Central memory CD8-positive, alpha-beta T cell (primary cell): Measurements from ENCODE around the gene AP1S2.
"Not testable (repeated sequence)": the region's sequence is repeated elsewhere in the genome, so short reads cannot be mapped to it uniquely, and the experiment has no call there.

ENCODE experiments used
- ATAC-seq: fragments of 150-1000 bp; cut with Tn5 transposase; replicated peaks from 2 replicates; pipeline ENCODE4 v1.10.0; 2022; ENCODE audit warnings: mild to moderate bottlenecking, moderate FRiP score, moderate number of reproducible peaks; ENCODE audit not compliant: poor library complexity, severe bottlenecking; ENCODE audit errors: extremely low read depth
- DNase-seq, 2 donors: peaks; one replicate each; pipeline ENCODE4 v3.0.0; 2021; ENCODE audit warnings: low spot score in 2 of 2
- H3K27ac Mint-ChIP-seq: one replicate; pipeline ENCODE4 v1.8.0; 2022; ENCODE audit warnings: low read depth, mild to moderate bottlenecking, moderate library complexity, mixed read lengths
- H3K27me3 Mint-ChIP-seq: one replicate; pipeline ENCODE4 v1.8.0; 2022; ENCODE audit warnings: mixed read lengths
- H3K36me3 Mint-ChIP-seq: one replicate; pipeline ENCODE4 v1.8.0; 2022; ENCODE audit warnings: mild to moderate bottlenecking, moderate library complexity, mixed read lengths; ENCODE audit not compliant: insufficient read depth
- H3K4me1 Mint-ChIP-seq: one replicate; pipeline ENCODE4 v1.8.0; 2022; ENCODE audit warnings: mixed read lengths
- H3K4me3 Mint-ChIP-seq: one replicate; pipeline ENCODE4 v1.8.0; 2022; ENCODE audit warnings: mild to moderate bottlenecking, moderate library complexity, mixed read lengths
- H3K9me3 Mint-ChIP-seq: one replicate; pipeline ENCODE4 v1.8.0; 2022; ENCODE audit warnings: mixed read lengths

The AP1S2 gene

GRCh38 chrX:15849555-15849954 is 5.1 kb downstream of the AP1S2 start:
- ATAC-seq (no peak), DNase-seq (no peak)
- H3K27ac Mint-ChIP-seq, result peak overlapping the region; percentile 4
- peaks cover 11% of the 10 kb centered on the region for H3K36me3 Mint-ChIP-seq
- H3K9me3 Mint-ChIP-seq, result no peaks in the 10 kb centered on the region
- no peak overlapping the region for H3K4me3 Mint-ChIP-seq
- peaks cover 14% of the 10 kb centered on the region for H3K4me1 Mint-ChIP-seq
- no peaks in the 10 kb centered on the region for H3K27me3 Mint-ChIP-seq

- Mint-ChIP-seq H3K9me3 (no peaks in the 10 kb centered on the region), H3K36me3 (peaks cover 16% of the 10 kb centered on the region)
Measured at GRCh38 chrX:15848576-15848975, 6.0 kb downstream of the AP1S2 start.

GRCh38 chrX:15843960-15844359 is 10.7 kb downstream of the AP1S2 start:
- Mint-ChIP-seq H3K27me3 (no peaks in the 10 kb centered on the region), H3K27ac (no peak overlapping the region), H3K4me1 (peaks cover 4% of the 10 kb centered on the region), H3K9me3 (no peaks in the 10 kb centered on the region), H3K36me3 (peaks cover 15% of the 10 kb centered on the region), H3K4me3 (no peak overlapping the region)
- ATAC-seq, result no peak
- DNase-seq, result no peak

More at GRCh38 chrX:15848576-15848975, 6.0 kb downstream of the AP1S2 start:
- no peak overlapping the region for H3K4me3 Mint-ChIP-seq
- ATAC-seq (no peak), DNase-seq (no peak)
- no peak overlapping the region for H3K27ac Mint-ChIP-seq
- H3K4me1 Mint-ChIP-seq, result peaks cover 17% of the 10 kb centered on the region
- H3K27me3 Mint-ChIP-seq, result no peaks in the 10 kb centered on the region

- Mint-ChIP-seq H3K4me3 (no peak overlapping the region), H3K27ac (no peak overlapping the region), H3K36me3 (peaks cover 13% of the 10 kb centered on the region), H3K9me3 (no peaks in the 10 kb centered on the region), H3K27me3 (no peaks in the 10 kb centered on the region), H3K4me1 (peaks cover 4% of the 10 kb centered on the region)
- ATAC-seq (no peak), DNase-seq (no peak)
Measured at GRCh38 chrX:15841853-15842516, 12.6 kb downstream of the AP1S2 start.

GRCh38 chrX:15838017-15838416 is 16.6 kb downstream of the AP1S2 start:
- no peak overlapping the region for H3K4me3 Mint-ChIP-seq
- H3K27me3 Mint-ChIP-seq, result no peaks in the 10 kb centered on the region
- H3K36me3 Mint-ChIP-seq, result peaks cover 6% of the 10 kb centered on the region
- H3K27ac Mint-ChIP-seq, result no peak overlapping the region
- H3K4me1 Mint-ChIP-seq, result no peaks in the 10 kb centered on the region
- H3K9me3 Mint-ChIP-seq, result no peaks in the 10 kb centered on the region
- DNase-seq, result no peak
- peak; percentile 43 for ATAC-seq

- Mint-ChIP-seq H3K4me1 (no peaks in the 10 kb centered on the region), H3K4me3 (no peak overlapping the region), H3K27ac (no peak overlapping the region), H3K36me3 (peaks cover 6% of the 10 kb centered on the region), H3K27me3 (no peaks in the 10 kb centered on the region), H3K9me3 (no peaks in the 10 kb centered on the region)
- DNase-seq (no peak), ATAC-seq (no peak)
Measured at GRCh38 chrX:15834827-15835595, 19.6 kb downstream of the AP1S2 start.

- Mint-ChIP-seq H3K27ac (no peak overlapping the region), H3K4me3 (no peak overlapping the region), H3K27me3 (no peaks in the 10 kb centered on the region), H3K9me3 (no peaks in the 10 kb centered on the region), H3K4me1 (no peaks in the 10 kb centered on the region), H3K36me3 (peaks cover 2% of the 10 kb centered on the region)
- DNase-seq (no peak), ATAC-seq (no peak)
Measured at GRCh38 chrX:15834053-15834452, 20.6 kb downstream of the AP1S2 start.

DNA sequence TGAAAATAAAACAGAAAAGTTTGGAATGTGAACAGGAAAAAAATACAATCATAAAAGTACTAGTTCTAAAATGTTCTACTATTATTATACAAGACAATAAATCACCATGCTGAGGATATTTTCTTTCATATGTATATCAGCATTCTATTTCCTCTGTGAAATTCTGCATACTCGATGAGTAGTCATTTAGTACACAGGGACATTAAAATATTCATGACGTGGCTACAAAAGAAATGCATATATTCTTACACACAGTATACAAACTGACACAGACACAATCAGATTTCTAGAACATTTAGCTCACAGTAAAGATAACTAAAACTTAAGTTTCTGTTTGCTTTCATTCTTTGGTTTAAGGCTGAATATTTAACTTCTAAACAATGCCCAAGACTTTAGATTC is 23.3 kb downstream of the AP1S2 start:
- not testable (repeated sequence) for H3K27me3 Mint-ChIP-seq, ATAC-seq, H3K4me3 Mint-ChIP-seq, H3K9me3 Mint-ChIP-seq, H3K36me3 Mint-ChIP-seq, DNase-seq, H3K4me1 Mint-ChIP-seq, H3K27ac Mint-ChIP-seq

DNA sequence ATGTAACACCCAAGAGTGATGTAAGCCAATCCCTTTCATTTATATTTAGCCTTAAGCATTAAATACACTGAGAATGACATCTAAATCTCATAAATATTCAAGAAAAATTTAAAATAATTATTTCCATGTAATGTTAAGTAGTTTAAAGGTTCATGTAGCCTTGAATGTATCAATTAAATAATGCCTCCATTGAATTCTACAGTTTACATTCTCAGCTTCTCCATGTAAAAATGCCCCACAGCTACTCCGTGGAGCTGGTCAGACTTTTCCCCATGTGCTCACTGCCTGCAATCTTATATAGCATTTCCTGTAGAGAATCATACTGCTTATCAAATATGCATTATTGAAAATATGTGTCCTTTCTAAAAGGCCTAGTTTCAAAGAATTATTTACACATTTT is 25.4 kb downstream of the AP1S2 start:
- no peak for DNase-seq
- H3K36me3 Mint-ChIP-seq, result peaks cover 10% of the 10 kb centered on the region
- no peaks in the 10 kb centered on the region for H3K9me3 Mint-ChIP-seq
- H3K27ac Mint-ChIP-seq, result no peak overlapping the region
- no peaks in the 10 kb centered on the region for H3K4me1 Mint-ChIP-seq
- no peak for ATAC-seq
- H3K4me3 Mint-ChIP-seq, result no peak overlapping the region
- no peaks in the 10 kb centered on the region for H3K27me3 Mint-ChIP-seq

- H3K36me3 Mint-ChIP-seq, result peaks cover 32% of the 10 kb centered on the region
Measured at GRCh38 chrX:15825936-15826335, 28.7 kb downstream of the AP1S2 start.

DNA sequence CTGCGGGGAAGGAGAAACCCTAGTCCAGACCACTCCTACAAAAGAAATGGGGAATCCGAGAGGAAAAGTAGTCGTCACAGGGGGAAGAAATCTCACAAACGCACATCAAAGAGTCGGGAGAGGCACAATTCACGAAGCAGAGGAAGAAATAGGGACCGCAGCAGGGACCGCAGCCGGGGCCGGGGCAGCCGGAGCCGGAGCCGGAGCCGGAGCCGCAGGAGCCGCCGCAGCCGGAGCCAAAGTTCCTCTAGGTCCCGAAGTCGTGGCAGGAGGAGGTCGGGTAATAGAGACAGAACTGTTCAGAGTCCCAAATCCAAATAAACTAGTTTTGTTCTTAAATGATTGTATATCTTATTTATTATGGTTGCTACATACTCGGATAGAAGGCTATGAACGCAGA is 31.7 kb downstream of the AP1S2 start:
- Mint-ChIP-seq H3K36me3 (peaks cover 41% of the 10 kb centered on the region), H3K27ac (no peak overlapping the region), H3K9me3 (no peaks in the 10 kb centered on the region), H3K27me3 (no peaks in the 10 kb centered on the region), H3K4me3 (no peak overlapping the region), H3K4me1 (peaks cover 3% of the 10 kb centered on the region)
- DNase-seq, result no peak
- no peak for ATAC-seq

More at GRCh38 chrX:15825936-15826335, 28.7 kb downstream of the AP1S2 start:
- H3K4me3 Mint-ChIP-seq, result no peak overlapping the region
- ATAC-seq (no peak), DNase-seq (no peak)
- H3K9me3 Mint-ChIP-seq, result no peaks in the 10 kb centered on the region
- H3K27me3 Mint-ChIP-seq, result no peaks in the 10 kb centered on the region
- H3K27ac Mint-ChIP-seq, result no peak overlapping the region
- H3K4me1 Mint-ChIP-seq, result no peaks in the 10 kb centered on the region

DNA sequence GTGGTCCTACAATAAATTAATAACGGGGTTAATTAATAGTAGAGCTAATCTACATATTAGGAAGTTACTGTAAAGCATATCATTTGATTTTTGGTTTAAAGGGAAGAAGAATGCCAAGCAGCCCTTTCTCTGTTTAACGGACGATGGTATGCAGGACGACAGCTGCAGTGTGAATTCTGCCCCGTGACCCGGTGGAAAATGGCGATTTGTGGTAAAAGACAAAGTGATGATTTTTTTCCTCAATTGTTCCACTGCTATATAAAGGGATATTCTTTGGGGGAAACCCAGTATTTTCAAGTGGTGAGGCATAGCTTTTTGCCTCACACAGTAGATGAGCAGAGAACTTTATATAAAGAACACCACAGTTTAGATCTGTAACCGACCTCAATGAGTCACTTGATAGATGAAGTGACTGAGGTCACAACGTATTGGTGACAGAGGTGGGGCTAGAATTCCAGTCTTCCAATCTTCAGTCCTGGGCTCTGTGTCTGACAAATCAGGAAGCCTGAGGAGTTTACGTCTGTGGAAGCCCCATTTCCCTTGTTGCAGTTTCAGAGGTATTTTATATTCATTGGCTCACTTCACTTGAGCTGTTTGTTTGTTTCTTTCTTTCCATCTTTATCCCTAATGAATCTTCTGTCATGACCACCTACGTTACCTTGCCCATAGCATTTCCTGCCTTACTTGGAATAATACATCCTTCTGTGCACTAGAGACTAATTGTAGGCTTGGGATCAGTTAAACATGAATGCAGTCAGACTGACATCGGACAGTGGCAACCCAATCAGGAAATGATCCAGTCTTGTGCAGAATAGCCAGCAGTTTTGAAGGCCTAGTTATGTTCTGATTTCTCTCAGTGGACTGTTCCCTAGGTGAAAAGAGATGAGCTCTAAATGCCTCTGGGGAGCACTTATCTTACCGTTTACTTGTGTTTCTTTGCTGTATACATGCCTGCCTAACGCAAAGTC is 34.2 kb downstream of the AP1S2 start:
- DNase-seq (no peak), ATAC-seq (no peak)
- Mint-ChIP-seq H3K9me3 (no peaks in the 10 kb centered on the region), H3K36me3 (peaks cover 40% of the 10 kb centered on the region), H3K4me3 (no peak overlapping the region), H3K27ac (no peak overlapping the region), H3K27me3 (no peaks in the 10 kb centered on the region), H3K4me1 (peaks cover 23% of the 10 kb centered on the region)
